Stomach (tissue), 9 donors: Measurements from ENCODE around the gene SLIT1. TPM values are rescaled to one million over a fixed set of nuclear protein-coding genes. Genes with fewer than 3 reads are reported as not detected.

Source experiments
- DNase-seq, 2 donors: peaks; one replicate each; pipeline versions ENCODE4 v3.0.0 to v3.0.0-alpha.2; 2013 to 2019
- H3K27ac ChIP-seq, 5 donors: fragments of 200-600 bp in 4 of 5; sonication (generic) in 4 of 5; one replicate each; pipeline ENCODE4 v1.5.1; 2013 to 2019; ENCODE audit warnings: mild to moderate bottlenecking in 1 of 5, moderate library complexity in 1 of 5
- H3K27me3 ChIP-seq, 3 donors: fragments of 200-600 bp; sonication (generic); one replicate each; pipeline ENCODE4 v1.5.1; 2017 to 2019; ENCODE audit warnings: mixed run types in 1 of 3
- H3K36me3 ChIP-seq, 4 donors: fragments of 200-600 bp; sonication (generic); 1 replicate in 3 of 4; 2 replicates in 1 of 4; pipeline ENCODE4 v1.5.1; 2016 to 2019
- H3K4me1 ChIP-seq, 4 donors: fragments of 200-600 bp; sonication (generic); one replicate each; pipeline ENCODE4 v1.5.1; 2016 to 2019
- H3K4me3 ChIP-seq, 4 donors: fragments of 200-600 bp; sonication (generic) in 3 of 4; one replicate each; pipeline ENCODE4 v1.5.1; 2016 to 2019; ENCODE audit warnings: mild to moderate bottlenecking in 1 of 4
- H3K9me3 ChIP-seq, 4 donors: fragments of 200-600 bp; sonication (generic); one replicate each; pipeline ENCODE4 v1.5.1; 2016 to 2019
- CTCF ChIP-seq, 7 experiments: fragments of 450-650 bp in 4 of 7; fragments of 200-600 bp in 3 of 7; sonication (generic) in 3 of 7; IDR thresholded peaks; one replicate each; pipeline ENCODE4 v1.5.1; 2016 to 2019; ENCODE audit warnings: antibody characterized with exemption in 7 of 7, control low read depth in 2 of 7, mild to moderate bottlenecking in 1 of 7
- EP300 ChIP-seq: sonication (generic); formaldehyde crosslinking; IDR thresholded peaks from one replicate; pipeline ENCODE4 v1.6.1; 2017; ENCODE audit warnings: antibody characterized with exemption
- POLR2A ChIP-seq, 4 donors: fragments of 450-650 bp; IDR thresholded peaks; one replicate each; pipeline ENCODE4 v1.6.1; 2016; ENCODE audit warnings: antibody characterized with exemption in 4 of 4, control low read depth in 2 of 4, mild to moderate bottlenecking in 1 of 4, moderate library complexity in 1 of 4
- POLR2AphosphoS5 ChIP-seq, 3 donors: sonication (generic); formaldehyde crosslinking; IDR thresholded peaks; one replicate each; pipeline ENCODE4 v1.6.1; 2016; ENCODE audit warnings: antibody characterized with exemption in 3 of 3
- WGBS, 5 donors: extraction: QIAGEN DNeasy Blood & Tissue Kit in 3 of 5; methylation state at CpG; one replicate each; pipeline versions ENCODE4 v1.1.5 to v1.1.7; 2013 to 2018; 5-methylcytosine and 5-hydroxymethylcytosine counted together
- intact Hi-C: fragments of 100-400 bp; cut with DNase I; formaldehyde crosslinking; loops from one replicate; pipeline ENCODE4 v1.15.1; 2023; ENCODE audit warnings: low total_unique reads
- polyA plus RNA-seq, 3 donors: library from polyadenylated mRNA; stranded (reverse); fragments of 200-250 nt; gene quantifications; one replicate each; pipeline ENCODE4 v1.2.3, GENCODE V29; 2013
- total RNA-seq, 5 donors: library from RNA; depleted of rRNA; stranded (reverse); fragments of >200 nt; gene quantifications; one replicate each; pipeline versions ENCODE4 v1.1.0 to v1.2.3, GENCODE V29; 2014 to 2016
- donor health status: healthy with polysubstance abuse.
- donor health status: Bipolar disorder and iron deficiency.
- donor health status: healthy.

SLIT1 gene
- total and polyA plus RNA-seq, 8 donors, result under 0.01 to 6.1 (median 0.44) TPM

DNA sequence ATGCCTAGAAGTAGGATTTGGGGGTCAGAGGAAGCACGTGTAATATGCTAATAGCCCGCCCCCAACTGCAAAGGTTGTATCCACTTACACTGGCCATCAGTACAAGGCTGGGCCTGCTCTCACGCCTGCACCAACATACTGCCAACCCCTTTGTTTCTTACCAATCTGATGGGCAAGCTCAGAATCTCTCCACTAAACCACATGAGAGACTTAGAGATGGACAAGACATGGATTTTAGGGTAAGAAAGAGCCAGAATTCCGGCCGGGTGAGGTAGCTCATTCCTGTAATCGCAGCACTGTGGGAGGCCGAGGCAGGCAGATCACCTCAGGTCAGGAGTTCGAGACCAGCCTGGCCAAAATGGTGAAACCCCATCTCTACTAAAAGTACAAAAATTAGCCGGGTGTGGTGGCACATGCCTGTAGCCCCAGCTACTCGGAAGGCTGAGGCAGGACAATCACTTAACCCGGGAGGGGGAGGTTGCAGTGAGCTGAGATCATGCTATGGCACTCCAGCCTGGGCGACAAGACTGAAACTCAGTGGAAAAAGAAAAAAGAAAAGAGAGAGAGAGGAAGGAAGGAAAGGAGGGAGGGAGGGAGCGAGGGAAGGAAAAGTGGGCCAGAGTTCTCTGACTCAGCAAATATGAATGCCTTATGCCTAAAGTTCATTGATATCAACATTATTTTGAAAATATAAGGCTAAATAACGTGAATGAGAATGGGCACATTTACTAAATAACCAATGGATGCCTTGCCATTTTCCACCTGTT lies 162.2 kb downstream of the SLIT1 start:
- no peaks in the 10 kb centered on the region for H3K36me3 ChIP-seq
- H3K4me1 ChIP-seq, result peaks cover 22 to 39% (median 30%) of the 10 kb centered on the region in 4 donors
- no peak overlapping the region for H3K4me3 ChIP-seq
- no peaks in the 10 kb centered on the region for H3K9me3 ChIP-seq
- WGBS, 5 donors, result 74 to 83% (median 81%) methylated on average over 14 of the region's 14 CpGs
- DNase-seq, result no peak
- H3K27ac ChIP-seq, result peak overlapping the region in 2 of 5 donors; percentile 63 to 69
- intact Hi-C loops, result no loop called here
- H3K27me3 ChIP-seq, result no peaks in the 10 kb centered on the region
- TF ChIP-seq EP300, result no peak
- no peak for TF ChIP-seq CTCF (IDR thresholded peaks at IDR 0.05)
- TF ChIP-seq POLR2A (IDR thresholded peaks at IDR 0.05), result no peak
- TF ChIP-seq POLR2AphosphoS5 (IDR thresholded peaks at IDR 0.05), result no peak

GRCh38 chr10:97022616-97023015 lies 163.1 kb downstream of the SLIT1 start:
- Histone ChIP-seq H3K36me3 (no peaks in the 10 kb centered on the region), H3K4me1 (peaks cover 22 to 39% (median 30%) of the 10 kb centered on the region in 4 donors), H3K27me3 (no peaks in the 10 kb centered on the region), H3K4me3 (no peak overlapping the region), H3K27ac (no peak overlapping the region), H3K9me3 (no peaks in the 10 kb centered on the region)
- 90 to 97% (median 93%) methylated on average over 7 of the region's 7 CpGs for WGBS, 5 donors
- no peak for TF ChIP-seq EP300
- TF ChIP-seq POLR2A (IDR thresholded peaks at IDR 0.05), result no peak
- no peak for TF ChIP-seq POLR2AphosphoS5 (IDR thresholded peaks at IDR 0.05)
- no peak for TF ChIP-seq CTCF (IDR thresholded peaks at IDR 0.05)
- no peak for DNase-seq
- intact Hi-C loops, result no loop called here

DNA sequence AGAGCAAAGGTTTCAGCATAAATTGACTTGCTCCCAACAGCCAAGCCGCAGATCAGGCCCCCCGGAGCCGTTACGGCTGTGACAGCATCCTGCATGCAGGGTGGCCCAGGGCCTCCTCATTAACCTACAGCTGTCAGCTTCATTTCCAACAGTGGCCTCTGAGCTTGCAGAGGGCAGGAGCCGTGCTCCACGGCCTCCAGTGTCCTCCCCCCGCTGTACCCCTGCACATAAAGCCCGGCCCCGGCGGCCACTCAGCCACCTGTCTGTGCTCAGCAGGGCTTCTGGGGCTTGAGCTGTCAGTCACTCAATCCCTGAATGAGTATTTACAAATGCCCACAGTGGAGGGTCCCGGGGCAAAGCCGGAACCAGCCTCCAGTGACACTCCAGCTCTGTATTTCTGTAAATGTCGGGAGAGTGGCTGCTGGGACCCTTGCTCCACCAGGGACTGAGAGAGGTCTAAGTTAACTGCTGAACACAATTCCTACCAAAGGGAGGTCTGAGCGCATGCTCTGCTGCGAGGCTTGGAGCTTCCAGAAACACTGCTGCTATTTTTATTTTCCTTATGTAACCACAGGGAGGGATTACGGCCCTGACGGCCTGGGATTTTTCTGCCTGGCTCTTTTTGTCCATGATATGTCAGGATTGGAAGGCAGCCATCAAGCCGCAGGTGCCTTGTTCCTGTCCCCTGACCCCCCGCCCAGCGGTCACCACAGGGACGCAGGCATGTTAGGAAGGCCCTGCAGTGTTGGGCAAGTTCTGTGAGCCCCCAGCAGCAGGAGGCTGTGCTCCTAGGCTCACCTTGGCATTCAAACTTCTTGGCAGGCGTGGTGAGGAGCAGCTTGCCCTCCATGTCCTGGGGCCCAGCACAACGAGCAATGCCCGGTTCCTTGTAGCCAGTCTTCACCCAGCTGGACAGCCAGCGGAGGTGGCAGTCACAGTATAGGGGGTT lies 165.0 kb downstream of the SLIT1 start:
- DNase-seq, result peak; percentile 30 to 65
- intact Hi-C loops, result no loop called here
- Histone ChIP-seq H3K9me3 (no peaks in the 10 kb centered on the region), H3K36me3 (no peaks in the 10 kb centered on the region), H3K27me3 (no peaks in the 10 kb centered on the region), H3K4me3 (no peak overlapping the region), H3K27ac (peak overlapping the region in 3 of 5 donors; percentile 15 to 78 (median 59)), H3K4me1 (peaks cover 22 to 39% (median 30%) of the 10 kb centered on the region in 4 donors)
- TF ChIP-seq POLR2AphosphoS5 (IDR thresholded peaks at IDR 0.05), result peak in 1 of 3 donors; percentile 27
- no peak for TF ChIP-seq EP300
- 33 to 57% (median 42%) methylated on average over 25 of the region's 25 CpGs for WGBS, 5 donors

DNA sequence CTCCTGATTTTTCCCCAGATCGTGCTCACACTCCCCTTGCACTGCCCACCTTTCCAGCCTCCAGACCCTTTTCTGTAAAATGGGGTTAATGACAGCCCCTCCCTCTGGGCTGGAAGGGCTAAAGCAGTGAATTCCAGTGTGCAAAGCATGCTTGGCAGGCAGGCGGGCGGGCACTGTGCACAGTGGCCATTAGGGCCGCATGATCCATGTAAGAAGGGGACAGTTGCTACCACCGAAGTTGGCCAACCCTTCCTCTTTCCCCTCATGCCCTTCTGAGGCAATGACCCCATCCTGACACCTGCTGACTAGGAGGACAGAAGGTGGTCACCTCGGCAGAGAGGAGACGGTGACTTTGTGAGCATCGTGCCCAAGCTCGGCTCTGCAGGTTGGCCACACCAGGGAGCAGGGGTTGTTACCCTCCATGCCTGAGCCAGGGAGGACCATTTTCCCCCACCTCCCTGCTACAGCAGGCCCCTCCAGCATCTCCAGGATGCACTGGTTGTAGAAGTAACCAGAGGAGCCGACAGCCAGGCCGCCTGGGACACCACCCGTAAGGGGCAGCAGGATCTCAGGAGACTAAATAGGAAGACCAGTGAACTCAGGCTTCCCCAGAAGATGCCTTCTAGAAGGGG lies 166.4 kb downstream of the SLIT1 start:
- intact Hi-C loops, result no loop called here
- no peaks in the 10 kb centered on the region for H3K36me3 ChIP-seq
- 85 to 94% (median 91%) methylated on average over 9 to 12 of the region's 12 CpGs for WGBS, 5 donors
- TF ChIP-seq CTCF (IDR thresholded peaks at IDR 0.05), result no peak
- no peak for TF ChIP-seq POLR2A (IDR thresholded peaks at IDR 0.05)
- TF ChIP-seq POLR2AphosphoS5 (IDR thresholded peaks at IDR 0.05), result no peak
- no peak for TF ChIP-seq EP300
- no peaks in the 10 kb centered on the region for H3K27me3 ChIP-seq
- H3K4me3 ChIP-seq, result no peak overlapping the region
- H3K27ac ChIP-seq, result no peak overlapping the region
- no peak for DNase-seq
- H3K9me3 ChIP-seq, result no peaks in the 10 kb centered on the region
- H3K4me1 ChIP-seq, result peaks cover 14 to 31% (median 23%) of the 10 kb centered on the region in 4 donors
